ENCODE measurements around the gene CRACR2A. TPM values are rescaled to one million over a fixed set of nuclear protein-coding genes. Genes with fewer than 3 reads are reported as not detected.

The CRACR2A gene
- total and polyA plus RNA-seq, 2 donors from 2014 or later = 0.22 to 6.1 TPM

GRCh38 chr12:3617565-3617964 is 135.3 kb downstream of the CRACR2A start:
- Histone ChIP-seq H3K4me1 (ENCODE audit: control insufficient read depth in 2 of 3, insufficient read depth in 2 of 3, low read depth in 1 of 3, low read length in 3 of 3) (no peaks in the 10 kb centered on the region), H3K36me3 (ENCODE audit: control insufficient read depth in 2 of 3, insufficient read depth in 3 of 3, low read length in 3 of 3) (no peaks in the 10 kb centered on the region), H3K9me3 (ENCODE audit: control insufficient read depth in 2 of 3, insufficient read depth in 1 of 3, low read length in 3 of 3) (no peaks in the 10 kb centered on the region), H3K27me3 (ENCODE audit: control insufficient read depth, insufficient read depth, low read length) (no peaks in the 10 kb centered on the region), H3K4me3 (ENCODE audit: low read length in 3 of 3) (no peak overlapping the region), H3K9ac (ENCODE audit: low read length in 3 of 3) (no peak overlapping the region), H3K27ac (ENCODE audit: low read depth in 2 of 2, low read length in 2 of 2) (no peak overlapping the region)
- DNase-seq (no peak), FAIRE-seq (no peak)
- TF ChIP-seq CTCF (IDR thresholded peaks at IDR 0.05; ENCODE audit: borderline replicate concordance, extremely low read depth, insufficient read depth) = no peak
- intact Hi-C loops (cut with DNase I) = no loop called here

- intact Hi-C loops (cut with DNase I) = no loop called here
- Histone ChIP-seq H3K27me3 (ENCODE audit: control insufficient read depth, insufficient read depth, low read length) (no peaks in the 10 kb centered on the region), H3K36me3 (ENCODE audit: control insufficient read depth in 2 of 3, insufficient read depth in 3 of 3, low read length in 3 of 3) (no peaks in the 10 kb centered on the region), H3K4me3 (ENCODE audit: low read length in 3 of 3) (no peak overlapping the region), H3K9ac (ENCODE audit: low read length in 3 of 3) (no peak overlapping the region), H3K4me1 (ENCODE audit: control insufficient read depth in 2 of 3, insufficient read depth in 2 of 3, low read depth in 1 of 3, low read length in 3 of 3) (no peaks in the 10 kb centered on the region), H3K27ac (ENCODE audit: low read depth in 2 of 2, low read length in 2 of 2) (no peak overlapping the region), H3K9me3 (ENCODE audit: control insufficient read depth in 2 of 3, insufficient read depth in 1 of 3, low read length in 3 of 3) (no peaks in the 10 kb centered on the region)
- no peak for DNase-seq
- no peak for FAIRE-seq
- TF ChIP-seq CTCF (IDR thresholded peaks at IDR 0.05; ENCODE audit: borderline replicate concordance, extremely low read depth, insufficient read depth) = no peak
Observed at GRCh38 chr12:3615862-3616261, 137.0 kb downstream of the CRACR2A start.

GRCh38 chr12:3614806-3615466 is 138.0 kb downstream of the CRACR2A start:
- Histone ChIP-seq H3K9me3 (ENCODE audit: control insufficient read depth in 2 of 3, insufficient read depth in 1 of 3, low read length in 3 of 3) (no peaks in the 10 kb centered on the region), H3K27ac (ENCODE audit: low read depth in 2 of 2, low read length in 2 of 2) (no peak overlapping the region), H3K9ac (ENCODE audit: low read length in 3 of 3) (no peak overlapping the region), H3K4me3 (ENCODE audit: low read length in 3 of 3) (no peak overlapping the region), H3K4me1 (ENCODE audit: control insufficient read depth in 2 of 3, insufficient read depth in 2 of 3, low read depth in 1 of 3, low read length in 3 of 3) (no peaks in the 10 kb centered on the region), H3K27me3 (ENCODE audit: control insufficient read depth, insufficient read depth, low read length) (no peaks in the 10 kb centered on the region), H3K36me3 (ENCODE audit: control insufficient read depth in 2 of 3, insufficient read depth in 3 of 3, low read length in 3 of 3) (no peaks in the 10 kb centered on the region)
- intact Hi-C loops (cut with DNase I) = no loop called here
- FAIRE-seq (no peak), DNase-seq (peak in 3 of 5 donors; percentile 38 to 78 (median 38))
- no peak for TF ChIP-seq CTCF (IDR thresholded peaks at IDR 0.05; ENCODE audit: borderline replicate concordance, extremely low read depth, insufficient read depth)
